CMK (cell line): ENCODE measurements around the gene PPP4R4.

Experiments
- DNase-seq: peaks from one replicate; pipeline ENCODE4 v3.0.0-alpha.2; 2010; ENCODE audit warnings: low read depth

The PPP4R4 gene

DNA sequence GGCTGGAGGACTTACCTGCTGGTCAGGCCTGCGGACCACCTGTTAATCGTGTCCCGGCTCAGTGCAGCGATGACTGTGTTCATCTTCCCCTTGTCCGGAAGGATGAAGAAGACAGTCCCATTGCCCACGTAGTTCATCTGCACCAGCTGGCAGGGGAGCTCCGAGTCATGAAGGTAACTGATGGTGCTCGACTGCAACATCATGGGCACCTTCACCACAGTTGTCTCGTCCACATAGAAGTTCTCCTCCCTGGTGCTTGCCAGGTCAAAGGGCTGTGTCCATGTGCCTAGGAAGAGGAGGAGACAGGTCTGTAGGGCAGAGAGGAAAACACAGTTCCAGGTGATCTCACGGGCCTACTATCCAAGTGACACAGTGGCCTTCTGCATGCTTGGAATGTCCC lies 135.6 kb downstream of the PPP4R4 start:
- DNase-seq = no peak

DNA sequence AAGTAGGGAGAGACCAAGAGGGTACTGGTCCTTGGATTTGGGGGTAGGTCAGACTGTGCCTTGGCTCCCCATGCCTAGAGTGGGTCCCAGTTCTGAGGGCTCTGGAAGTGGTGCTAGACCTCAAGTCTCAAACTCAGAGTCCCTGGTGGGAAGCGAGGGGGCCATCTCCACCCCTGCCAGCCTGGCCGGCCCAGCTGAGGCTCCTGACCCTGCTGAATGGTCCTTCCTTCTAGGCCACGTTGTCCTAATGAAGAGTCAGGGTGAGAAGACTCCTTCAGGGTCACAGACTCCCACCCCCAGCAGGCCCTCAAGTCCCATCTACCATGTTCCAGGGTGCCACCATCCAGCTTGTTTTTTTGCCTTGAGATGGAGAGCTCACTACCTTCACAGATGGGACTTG lies 136.1 kb downstream of the PPP4R4 start:
- no peak for DNase-seq

DNA sequence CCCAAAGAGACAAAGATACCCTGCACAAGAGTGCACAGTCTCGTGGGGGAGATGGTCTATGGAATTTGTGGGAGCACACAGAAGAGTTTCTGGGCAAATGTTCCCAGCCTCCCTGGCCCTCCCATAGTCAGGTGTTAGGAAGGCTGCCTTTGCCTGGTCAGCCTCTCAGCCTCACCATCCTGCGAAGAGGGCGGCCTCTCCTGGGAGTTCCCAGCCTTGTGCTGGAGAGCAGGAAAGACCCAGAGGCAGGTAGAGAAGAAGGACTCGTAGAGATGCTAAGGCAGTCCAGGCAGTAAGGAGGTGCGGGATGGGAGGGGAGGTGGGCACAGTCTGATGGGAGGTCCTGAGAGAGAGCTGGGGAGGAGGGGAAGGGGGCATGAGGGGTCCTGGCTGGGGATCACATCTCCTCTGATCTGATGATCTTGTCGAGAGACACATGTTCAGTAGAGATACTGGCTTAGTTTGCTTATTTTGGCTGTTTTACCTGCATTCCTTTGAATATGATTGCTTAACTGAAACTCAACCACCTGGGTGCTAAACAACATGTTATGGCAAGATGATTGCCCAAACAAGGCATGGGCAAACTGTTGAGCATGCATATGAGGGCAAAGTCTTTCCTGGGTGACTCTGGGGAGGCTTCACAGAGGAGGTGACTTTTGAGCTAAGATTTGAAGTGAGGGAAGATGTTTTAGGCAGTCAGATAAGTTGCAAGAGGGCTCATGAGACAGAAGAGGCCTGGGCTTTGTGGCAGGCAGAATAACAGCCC lies 138.5 kb downstream of the PPP4R4 start:
- DNase-seq = no peak

DNA sequence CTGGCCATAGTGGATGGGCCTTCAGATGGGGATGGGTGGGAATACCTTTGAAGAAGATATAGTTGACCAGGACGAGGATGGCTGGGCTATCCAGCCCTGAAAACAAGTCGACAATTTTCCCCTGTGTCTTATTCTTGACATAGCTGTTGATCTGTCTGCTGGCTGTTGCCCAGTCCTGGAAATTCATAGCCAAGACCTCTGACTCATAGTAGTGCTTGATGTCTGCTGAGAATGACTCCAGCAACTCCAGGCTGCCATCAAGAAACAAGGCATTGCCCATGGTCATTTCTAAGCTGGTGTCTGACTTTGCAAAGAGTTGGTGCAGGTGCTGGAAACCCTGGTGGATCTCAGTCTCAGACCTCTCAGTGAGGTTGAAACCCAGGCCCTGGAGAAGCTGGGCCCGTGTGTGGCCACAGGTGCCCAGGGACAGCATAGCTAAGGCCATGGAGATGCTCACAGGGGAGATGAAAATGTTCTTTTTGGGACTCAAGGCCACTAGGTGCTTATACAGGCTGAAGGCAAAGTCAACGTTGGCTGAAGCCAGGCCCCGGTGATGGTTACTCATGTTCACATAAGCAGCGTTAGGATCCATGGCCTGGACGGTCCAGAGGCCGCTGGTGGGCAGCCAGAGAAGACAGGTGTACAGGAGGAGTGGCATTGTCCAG lies 140.0 kb downstream of the PPP4R4 start:
- no peak for DNase-seq

DNA sequence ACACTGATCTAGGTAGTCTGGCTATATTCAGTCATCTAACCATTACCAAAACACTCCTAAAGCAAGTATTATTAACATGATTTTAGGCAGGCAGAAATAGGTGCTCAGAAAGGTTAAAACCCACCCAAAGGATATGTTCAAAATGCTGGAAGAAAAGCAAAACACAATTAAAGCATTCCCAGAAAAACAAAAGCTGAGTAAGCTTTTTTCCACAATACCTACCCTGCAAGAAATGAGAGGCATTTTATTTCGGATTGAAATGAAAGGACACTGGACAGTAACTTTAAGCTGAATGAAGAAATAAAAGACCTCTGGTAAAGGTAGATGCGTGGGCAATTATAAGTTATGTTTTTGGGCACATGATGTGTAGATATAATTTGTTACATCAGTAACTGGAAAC lies 140.8 kb downstream of the PPP4R4 start:
- DNase-seq = no peak

DNA sequence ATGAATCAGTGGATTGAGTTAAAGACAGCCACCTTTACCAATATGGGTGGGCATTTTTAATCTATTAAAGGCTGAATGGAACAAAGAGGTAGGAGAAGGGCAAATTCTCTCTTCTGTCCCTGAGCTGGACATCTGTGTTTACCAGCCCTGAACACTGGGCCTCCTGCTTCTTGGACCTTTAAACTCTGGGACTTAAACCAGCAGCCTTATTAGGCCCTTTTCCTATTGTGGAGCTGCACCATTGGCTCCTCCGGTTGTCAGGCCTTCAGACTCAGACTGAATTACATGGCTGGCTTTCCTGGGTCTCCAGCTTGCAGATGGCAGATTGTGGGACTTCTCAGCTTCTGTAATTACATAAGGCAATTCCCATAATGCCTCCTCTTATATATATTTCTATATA lies 142.6 kb downstream of the PPP4R4 start:
- DNase-seq = no peak

DNA sequence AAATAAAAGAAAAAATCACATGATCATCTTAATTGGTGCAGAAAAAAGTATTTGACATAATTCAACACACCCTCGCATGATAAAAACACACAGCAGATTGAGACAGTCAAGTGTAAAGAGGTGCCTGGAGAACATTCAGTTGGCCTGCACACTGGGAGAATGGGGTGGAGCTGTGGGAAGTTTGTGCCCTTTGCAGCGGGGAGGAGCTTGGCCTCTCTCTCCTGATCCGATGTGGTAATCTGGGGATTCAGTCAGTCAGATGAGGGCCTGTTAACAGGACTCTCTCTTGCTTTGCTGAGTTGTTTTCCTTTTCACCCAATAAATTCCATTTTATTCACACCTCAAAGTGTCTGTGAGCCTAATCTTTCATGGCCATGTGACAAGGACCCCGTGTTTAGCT lies 143.1 kb downstream of the PPP4R4 start:
- DNase-seq = no peak

DNA sequence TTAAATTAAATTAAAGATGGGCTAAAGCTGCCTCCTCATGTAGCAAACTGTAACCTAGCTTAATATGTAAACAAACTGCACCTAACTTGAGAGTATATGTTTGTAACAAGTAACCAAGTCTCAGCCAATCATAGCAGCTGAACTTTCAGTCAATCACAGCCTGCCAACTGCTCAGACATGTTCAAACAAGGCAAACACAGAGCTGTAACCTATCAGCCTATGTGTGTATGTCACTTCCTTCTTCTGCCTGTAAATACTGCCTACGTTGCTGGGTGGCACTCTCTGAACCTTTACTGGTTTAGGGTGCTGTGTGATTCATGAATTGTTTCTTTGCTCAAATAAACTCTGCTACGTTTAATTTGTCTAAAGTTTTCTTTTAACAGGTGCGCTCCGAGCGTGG lies 146.1 kb downstream of the PPP4R4 start:
- no peak for DNase-seq

DNA sequence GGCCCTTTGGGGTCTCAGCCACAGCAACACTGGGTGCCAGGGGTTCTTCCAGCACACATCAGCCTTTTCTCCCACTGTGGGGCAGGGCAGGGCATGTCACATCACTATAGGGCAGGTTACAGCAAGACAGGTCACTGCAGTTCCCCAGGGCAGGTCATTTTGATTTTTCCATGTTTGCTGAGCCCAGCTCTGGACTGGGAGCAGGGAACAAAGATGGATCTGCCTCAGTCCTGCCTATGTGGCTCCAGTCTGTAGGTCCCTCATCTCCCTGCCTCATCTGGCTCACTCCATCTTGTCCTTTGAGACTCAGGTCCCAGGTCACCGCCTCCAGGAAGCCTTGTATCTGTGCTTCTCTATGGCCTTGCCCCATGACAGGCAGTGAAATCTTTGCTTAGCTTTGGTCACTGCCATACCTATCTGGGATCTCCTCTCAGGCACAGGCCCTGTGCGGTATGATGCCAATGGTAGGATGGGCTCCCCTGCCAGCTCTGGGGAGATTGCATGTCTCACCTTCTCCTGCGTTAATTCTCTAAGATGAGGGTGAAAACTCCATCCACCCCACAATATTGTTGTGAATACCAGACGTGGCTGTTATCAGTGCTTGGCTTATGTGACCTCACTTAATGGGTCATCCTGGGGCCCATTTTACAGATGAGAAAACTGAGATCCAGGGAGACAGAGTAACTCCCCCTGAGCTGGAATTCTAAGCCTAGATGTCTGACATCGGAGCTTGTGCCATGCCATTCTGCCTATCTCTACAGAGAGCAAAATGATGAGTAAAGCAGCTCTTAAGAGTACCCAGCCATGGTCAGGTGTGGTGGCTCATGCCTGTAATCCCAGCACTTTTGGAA lies 147.5 kb downstream of the PPP4R4 start:
- no peak for DNase-seq

DNA sequence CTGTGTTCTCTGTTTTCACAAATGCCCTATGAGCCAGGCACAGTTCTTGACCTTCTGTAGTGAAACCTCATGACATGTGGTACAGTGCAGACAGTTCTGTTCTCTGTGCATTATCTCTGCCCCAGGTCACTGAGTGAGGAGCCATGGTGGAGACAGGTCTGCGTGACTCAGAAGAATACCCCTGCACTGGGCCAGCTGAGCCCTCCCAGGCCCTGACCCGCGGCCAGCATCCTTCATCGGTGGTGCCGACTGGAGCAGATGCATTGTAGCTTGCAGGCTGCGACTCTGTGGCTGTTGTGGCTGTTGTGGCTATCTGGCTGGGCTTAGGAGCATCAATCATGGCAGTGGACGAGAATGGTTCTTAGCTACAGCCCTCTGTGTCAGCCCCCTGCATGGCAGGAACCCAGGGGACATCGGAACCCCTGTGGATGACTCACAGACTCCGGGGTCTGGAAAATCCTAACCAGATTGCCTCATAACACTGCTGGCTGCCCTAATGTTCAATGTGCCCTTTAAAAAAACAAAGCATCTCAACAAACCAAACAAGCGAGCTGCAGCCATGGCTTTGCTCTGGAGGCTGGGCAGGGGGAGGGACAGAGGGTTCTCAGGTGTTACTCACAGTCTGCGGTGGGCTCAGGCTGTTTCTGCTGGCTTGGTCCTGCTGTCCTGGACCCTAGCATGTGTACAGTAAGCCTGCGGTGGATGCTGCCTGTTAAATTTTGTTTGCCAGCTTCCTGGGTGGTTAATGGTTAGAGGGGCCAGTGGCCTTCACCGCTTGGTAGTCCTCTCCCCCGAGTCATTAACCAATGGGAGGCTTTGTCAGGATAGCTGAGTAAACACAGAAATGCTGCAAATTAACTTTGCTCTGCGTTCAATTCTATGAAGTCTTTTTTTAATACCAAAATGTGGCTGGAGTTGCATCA lies 148.8 kb downstream of the PPP4R4 start, which contains the start of gene SERPINA6:
TSS of gene SERPINA6 (minus strand) at position 689 of the 923 bp plus-strand sequence. CDS start 8,688 bp downstream, outside the sequence.
- DNase-seq = no peak

DNA sequence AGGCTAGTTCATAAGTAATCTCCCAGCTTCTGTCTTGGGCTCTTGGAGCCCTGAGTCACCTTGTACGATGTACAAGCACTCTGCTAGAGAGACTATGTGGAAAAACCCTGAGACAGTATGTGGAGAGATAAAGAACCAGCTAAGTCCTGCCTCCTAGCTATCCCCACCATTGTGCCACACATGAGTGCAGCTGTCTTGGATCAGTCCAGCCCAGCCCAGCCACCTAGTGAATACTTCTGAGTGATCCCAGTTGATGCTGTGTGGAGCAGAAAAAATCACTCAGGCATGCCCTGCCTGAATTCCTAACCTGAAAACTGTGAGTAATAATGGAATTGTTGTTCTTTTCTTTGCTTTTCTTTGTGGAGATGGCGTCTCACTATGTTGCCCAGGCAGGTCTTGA lies 154.1 kb downstream of the PPP4R4 start:
- no peak for DNase-seq
